Aorta (tissue), 5 donors: ENCODE results near the gene ZNF790. TPM values are rescaled to one million over a fixed set of nuclear protein-coding genes. Genes with fewer than 3 reads are reported as not detected.
"Not testable (repeated sequence)": the region's sequence is repeated elsewhere in the genome, so short reads cannot be mapped to it uniquely, and the experiment has no call there.

Experiments used
- ATAC-seq: fragments of 200-7000 bp; cut with Tn5 transposase; one replicate; pipeline ENCODE4 v1.9.1; 2022; ENCODE audit warnings: moderate library complexity; ENCODE audit not compliant: low FRiP score
- DNase-seq, 2 donors: peaks; one replicate each; pipeline ENCODE4 v3.0.0-alpha.2; 2020
- H3K27ac ChIP-seq, 2 donors: one replicate each; pipeline ENCODE4 v1.5.1; 2013; ENCODE audit warnings: low read length in 2 of 2, mild to moderate bottlenecking in 2 of 2, moderate library complexity in 2 of 2, control low read depth in 1 of 2, inconsistent platforms in 1 of 2, low read depth in 1 of 2
- H3K27me3 ChIP-seq, 2 donors: one replicate each; pipeline ENCODE4 v1.6.1; 2013; ENCODE audit warnings: control low read depth in 1 of 2, low read length in 1 of 2, mild to moderate bottlenecking in 1 of 2, moderate library complexity in 1 of 2; ENCODE audit not compliant: insufficient read depth in 2 of 2, control insufficient read depth in 1 of 2
- H3K36me3 ChIP-seq, 2 donors: one replicate each; pipeline ENCODE4 v1.6.1; 2013; ENCODE audit warnings: control low read depth in 1 of 2, low read length in 1 of 2, mild to moderate bottlenecking in 1 of 2; ENCODE audit not compliant: insufficient read depth in 2 of 2, control insufficient read depth in 1 of 2
- H3K4me1 ChIP-seq, 2 donors: one replicate each; pipeline ENCODE4 v1.6.1; 2013; ENCODE audit warnings: low read length in 2 of 2, control low read depth in 1 of 2, mild to moderate bottlenecking in 1 of 2, moderate library complexity in 1 of 2; ENCODE audit not compliant: insufficient read depth in 2 of 2, control insufficient read depth in 1 of 2
- H3K4me3 ChIP-seq, 2 donors: one replicate each; pipeline ENCODE4 v1.5.1; 2013; ENCODE audit warnings: low read length in 2 of 2, control low read depth in 1 of 2, mild to moderate bottlenecking in 1 of 2
- H3K9me3 ChIP-seq: one replicate; pipeline ENCODE4 v1.6.1; 2013; ENCODE audit warnings: mild to moderate bottlenecking, low read length; ENCODE audit not compliant: control insufficient read depth
- WGBS, 2 donors: extraction: QIAGEN DNeasy Blood & Tissue Kit; methylation state at CpG; one replicate each; pipeline ENCODE4 v1.1.7; 2013; 5-methylcytosine and 5-hydroxymethylcytosine counted together
- intact Hi-C, 2 donors: fragments of 100-400 bp; cut with DNase I; formaldehyde crosslinking; loops; one replicate each; pipeline versions ENCODE4 v1.14.2 to v1.15.0; 2022
- polyA plus RNA-seq, 2 donors: library from polyadenylated mRNA; stranded (reverse); fragments of 200-250 nt; gene quantifications; one replicate each; pipeline ENCODE4 v1.2.3, GENCODE V29; 2013
- total RNA-seq, 2 donors: library from RNA; stranded (reverse); fragmentation: NEBNext Ultra II Directional; extraction: Animal tissue kit (Norgen Biotek cat#: 25700); gene quantifications; one replicate each; pipeline ENCODE4 v1.2.1, GENCODE V29; 2021
- donor health status: healthy with polysubstance abuse.
- donor health status: Bipolar disorder and iron deficiency.
- donor health status: DM: no; HTN: no; CAD: no.
- donor health status: DM: no; HTN: no; CAD: no.
- donor health status: DM: yes; HTN: yes; CAD: no.

ZNF790 gene
- total and polyA plus RNA-seq, 4 donors = 1.9 to 11.8 (median 6.6) TPM

GRCh38 chr19:36791420-36792141, 46.6 kb downstream of the ZNF790 start:
- H3K4me1 ChIP-seq, H3K27me3 ChIP-seq, H3K27ac ChIP-seq, H3K9me3 ChIP-seq, H3K36me3 ChIP-seq, H3K4me3 ChIP-seq, intact Hi-C loops, DNase-seq: not testable (repeated sequence)
- 4% methylated on average over 29 to 33 of the region's 34 CpGs for WGBS, 2 donors
- peak; percentile 88 for ATAC-seq

GRCh38 chr19:36775768-36776167, 62.4 kb downstream of the ZNF790 start:
- DNase-seq = peak; percentile 47 to 76
- WGBS, 2 donors = 7 to 11% methylated on average over 36 to 38 of the region's 38 CpGs
- Histone ChIP-seq H3K27me3 (no peaks in the 10 kb centered on the region), H3K4me1 (no peaks in the 10 kb centered on the region), H3K27ac (no peak overlapping the region), H3K9me3 (peaks cover 2% of the 10 kb centered on the region), H3K36me3 (no peaks in the 10 kb centered on the region), H3K4me3 (peak overlapping the region in 1 of 2 donors; percentile 10)
- intact Hi-C loops = no loop called here
- ATAC-seq = no peak

DNA sequence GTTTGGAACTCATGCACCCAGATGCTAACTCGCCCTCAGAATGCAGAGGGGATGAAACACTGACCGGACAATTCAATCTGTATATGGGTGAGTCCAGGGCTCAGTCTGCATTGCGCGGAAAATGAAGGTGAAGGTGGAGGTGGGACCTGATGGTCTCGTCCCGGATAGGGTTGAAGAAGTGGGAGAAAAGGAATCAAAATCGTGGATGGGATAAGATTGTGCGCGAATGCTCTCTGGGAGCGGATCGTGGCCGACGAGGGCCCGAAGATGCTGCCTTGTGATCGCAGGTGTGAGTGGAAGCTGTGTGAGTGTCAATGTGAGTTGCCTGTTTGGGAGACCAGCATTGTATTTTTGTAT, 65.0 kb downstream of the ZNF790 start:
- H3K27ac ChIP-seq = peak overlapping the region in 1 of 2 donors; percentile 12
- ATAC-seq = peak; percentile 10
- intact Hi-C loops = loop anchor here in 1 of 2 donors (2.0 kb wide), 1 partner anchor 66 kb away; the partner anchor contains the start of gene ZNF790

DNA sequence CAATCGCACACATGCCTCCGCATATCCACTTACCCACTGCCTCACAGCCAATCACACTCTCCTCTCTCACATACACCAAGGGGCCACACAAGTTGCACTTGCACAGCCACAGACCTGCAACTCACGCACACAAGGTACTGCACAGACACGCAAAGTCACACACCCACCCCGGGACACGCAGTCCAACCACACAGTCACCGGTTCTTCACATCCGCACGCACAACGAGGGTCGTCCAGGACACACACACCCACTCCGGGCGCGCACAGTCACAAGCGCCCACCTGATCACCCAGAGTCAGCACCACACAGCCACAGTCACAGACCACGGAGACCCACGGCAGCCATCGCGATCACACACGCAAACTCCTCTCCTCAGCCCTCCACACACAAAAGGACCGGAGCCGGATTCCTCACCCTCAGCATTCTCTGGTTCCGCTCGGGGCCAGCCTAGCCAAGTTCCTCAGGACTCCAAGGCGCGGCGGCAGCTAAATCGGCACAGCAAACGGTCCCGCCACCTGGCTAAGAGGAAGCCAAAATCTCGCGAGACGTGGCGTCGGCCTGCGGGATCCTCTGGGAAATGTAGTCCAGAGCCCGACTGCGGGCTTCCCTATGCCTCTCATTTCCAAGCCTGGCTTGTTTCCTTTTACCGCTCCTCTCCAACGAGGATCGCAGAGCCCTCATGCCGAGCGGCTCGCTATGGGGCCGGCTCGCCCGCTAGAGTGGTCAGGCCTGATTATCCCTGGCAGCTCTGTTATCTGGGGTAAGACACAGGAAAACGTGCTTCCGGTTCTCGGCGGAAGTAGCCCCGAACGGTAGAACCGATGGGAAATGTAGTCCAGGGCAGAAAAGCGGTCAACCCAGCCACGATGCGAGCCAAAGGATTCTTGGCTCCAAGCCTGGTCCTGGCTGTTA, 65.6 kb downstream of the ZNF790 start, which contains the start of gene ZNF850:
Gene ZNF850, minus strand, starts transcription at position 497 of the 912 bp plus-strand sequence. CDS start 10,201 bp downstream, outside the sequence.
- Histone ChIP-seq H3K27ac (peak within 1 kb of the TSS in 1 of 2 donors; percentile 60), H3K4me1 (no peaks in the 10 kb centered on the region), H3K4me3 (peak within 1 kb of the TSS; percentile 42 to 82), H3K9me3 (peaks cover 2% of the 10 kb centered on the region), H3K27me3 (no peaks in the 10 kb centered on the region), H3K36me3 (no peaks in the 10 kb centered on the region)
- peak; percentile 99 for ATAC-seq
- intact Hi-C loops = loop anchor here in 1 of 2 donors (2.0 kb wide), 1 partner anchor 66 kb away; the partner anchor contains the start of gene ZNF790
- peak; percentile 98 for DNase-seq
- WGBS, 2 donors = 0 to 1% methylated on average over 57 of the region's 57 CpGs

More for the DNA sequence above, 65.0 kb downstream of the ZNF790 start:
- Histone ChIP-seq H3K36me3 (no peaks in the 10 kb centered on the region), H3K4me3 (peak overlapping the region in 1 of 2 donors; percentile 41), H3K4me1 (no peaks in the 10 kb centered on the region), H3K27me3 (no peaks in the 10 kb centered on the region), H3K9me3 (peaks cover 2% of the 10 kb centered on the region)
- no peak for DNase-seq
- WGBS, 2 donors = 3% methylated on average over 15 of the region's 15 CpGs

GRCh38 chr19:36771261-36772231, 66.6 kb downstream of the ZNF790 start:
- DNase-seq (peak; percentile 74 to 85), ATAC-seq (peak; percentile 59)
- Histone ChIP-seq H3K9me3 (peaks cover 2% of the 10 kb centered on the region), H3K27ac (peak overlapping the region in 1 of 2 donors; percentile 43), H3K27me3 (no peaks in the 10 kb centered on the region), H3K4me3 (peak overlapping the region; percentile 42 to 58), H3K36me3 (no peaks in the 10 kb centered on the region), H3K4me1 (no peaks in the 10 kb centered on the region)
- 0 to 1% methylated on average over 29 of the region's 29 CpGs for WGBS, 2 donors
- intact Hi-C loops = loop anchor here in 1 of 2 donors (2.0 kb wide), 1 partner anchor 67 kb away; the partner anchor contains the start of gene ZNF790

Other genes with a start within 250 kb of the ZNF790 start
- 10 to 100 TPM in 1 of 2 donors, 1 to 10 TPM in 1; 5.6 to 10.3 TPM for gene ZNF382, start 233.1 kb downstream of the ZNF790 start, total RNA-seq
- gene ZNF382, start 233.1 kb downstream of the ZNF790 start, polyA plus RNA-seq = 1 to 10 TPM in 1 of 2 donors, under 1 TPM in 1; 0.50 to 2.0 TPM
- 10 to 100 TPM in 1 of 2 donors, 1 to 10 TPM in 1; 7.8 to 11.2 TPM for gene ZNF461, start 171.6 kb downstream of the ZNF790 start, total RNA-seq
- gene ZNF461, start 171.6 kb downstream of the ZNF790 start, polyA plus RNA-seq = 10 to 100 TPM in 1 of 2 donors, 1 to 10 TPM in 1; 5.6 to 11.0 TPM
- gene ZNF567, start 150.8 kb downstream of the ZNF790 start, total RNA-seq = 10 to 100 TPM in 1 of 2 donors, 1 to 10 TPM in 1; 7.9 to 11.2 TPM
- 1 to 10 TPM in 1 of 2 donors, under 1 TPM in 1; 0.88 to 4.3 TPM for gene ZNF567, start 150.8 kb downstream of the ZNF790 start, polyA plus RNA-seq
- gene ZNF850, start 65.6 kb downstream of the ZNF790 start, total RNA-seq = 1 to 10 TPM; 3.6 to 4.2 TPM
- under 1 TPM; 0.13 to 0.59 TPM for gene ZNF850, start 65.6 kb downstream of the ZNF790 start, polyA plus RNA-seq
- gene ZNF345, start 12.5 kb upstream of the ZNF790 start, total RNA-seq = 10 to 100 TPM in 1 of 2 donors, 1 to 10 TPM in 1; 6.8 to 10.7 TPM
- 1 to 10 TPM; 4.0 to 7.8 TPM for gene ZNF345, start 12.5 kb upstream of the ZNF790 start, polyA plus RNA-seq
- gene ZNF829, start 77.9 kb upstream of the ZNF790 start, total RNA-seq = 1 to 10 TPM; 3.1 to 3.5 TPM
- 1 to 10 TPM in 1 of 2 donors, under 1 TPM in 1; 0.75 to 2.6 TPM for gene ZNF829, start 77.9 kb upstream of the ZNF790 start, polyA plus RNA-seq
- gene ZNF568, start 77.9 kb upstream of the ZNF790 start, total RNA-seq = 10 to 100 TPM; 14.0 to 15.8 TPM
- 1 to 10 TPM; 6.4 to 7.8 TPM for gene ZNF568, start 77.9 kb upstream of the ZNF790 start, polyA plus RNA-seq
- 10 to 100 TPM in 1 of 2 donors, 1 to 10 TPM in 1; 9.2 to 11.8 TPM for gene ZNF420, start 240.0 kb upstream of the ZNF790 start, total RNA-seq
- gene ZNF420, start 240.0 kb upstream of the ZNF790 start, polyA plus RNA-seq = 1 to 10 TPM; 1.1 to 5.6 TPM